GM23338 (cell line): ENCODE data around the gene CDK5R2.

ENCODE experiments used
- EZH2 ChIP-seq: fragments of 200-600 bp; sonication (generic); IDR thresholded peaks from one replicate; pipeline ENCODE4 v1.8.0; 2017; ENCODE audit warnings: antibody characterized with exemption, mild to moderate bottlenecking, low read depth; ENCODE audit not compliant: unreplicated experiment
- POLR2AphosphoS5 ChIP-seq: IDR thresholded peaks from 2 replicates; pipeline ENCODE4 v1.6.1; 2016; ENCODE audit warnings: antibody characterized with exemption, low read depth
- TF ChIP-seq, protein P1 (sequence below), 2 experiments: fragments of 200-600 bp in 1 of 2; sonication (generic) in 1 of 2; conservative IDR thresholded peaks; 2 replicates each; pipeline versions ENCODE4 v1.5.1 to v1.6.1; 2016 to 2017; ENCODE audit warnings: antibody characterized with exemption in 2 of 2, low read depth in 2 of 2, mild to moderate bottlenecking in 2 of 2, moderate library complexity in 1 of 2
- TF ChIP-seq, protein P2 (sequence below): IDR thresholded peaks from 2 replicates; pipeline ENCODE4 v1.6.1; 2016; ENCODE audit warnings: antibody characterized with exemption

DNA sequence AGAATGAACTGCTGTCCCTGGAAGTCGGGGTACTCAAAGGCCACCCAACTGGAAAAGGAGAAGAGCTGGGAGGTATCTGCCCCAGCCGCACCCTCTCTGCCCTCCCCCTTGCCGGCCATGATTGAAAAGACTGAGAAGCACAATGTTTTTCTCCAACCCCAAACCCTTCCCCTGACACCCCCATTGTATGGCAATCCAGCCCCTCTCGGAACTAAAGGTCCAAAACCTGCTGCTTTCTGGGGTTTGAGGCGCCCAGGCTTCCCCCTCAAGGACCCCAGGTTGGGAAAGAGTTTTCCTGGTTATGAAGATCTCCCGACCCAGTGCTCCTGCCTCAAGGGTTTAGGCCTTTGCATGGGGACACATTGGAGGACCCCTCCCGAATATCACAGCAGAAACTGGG is 32.7 kb downstream of the CDK5R2 start:
- TF ChIP-seq EZH2: peak; percentile 60
- TF ChIP-seq, protein P1, sequence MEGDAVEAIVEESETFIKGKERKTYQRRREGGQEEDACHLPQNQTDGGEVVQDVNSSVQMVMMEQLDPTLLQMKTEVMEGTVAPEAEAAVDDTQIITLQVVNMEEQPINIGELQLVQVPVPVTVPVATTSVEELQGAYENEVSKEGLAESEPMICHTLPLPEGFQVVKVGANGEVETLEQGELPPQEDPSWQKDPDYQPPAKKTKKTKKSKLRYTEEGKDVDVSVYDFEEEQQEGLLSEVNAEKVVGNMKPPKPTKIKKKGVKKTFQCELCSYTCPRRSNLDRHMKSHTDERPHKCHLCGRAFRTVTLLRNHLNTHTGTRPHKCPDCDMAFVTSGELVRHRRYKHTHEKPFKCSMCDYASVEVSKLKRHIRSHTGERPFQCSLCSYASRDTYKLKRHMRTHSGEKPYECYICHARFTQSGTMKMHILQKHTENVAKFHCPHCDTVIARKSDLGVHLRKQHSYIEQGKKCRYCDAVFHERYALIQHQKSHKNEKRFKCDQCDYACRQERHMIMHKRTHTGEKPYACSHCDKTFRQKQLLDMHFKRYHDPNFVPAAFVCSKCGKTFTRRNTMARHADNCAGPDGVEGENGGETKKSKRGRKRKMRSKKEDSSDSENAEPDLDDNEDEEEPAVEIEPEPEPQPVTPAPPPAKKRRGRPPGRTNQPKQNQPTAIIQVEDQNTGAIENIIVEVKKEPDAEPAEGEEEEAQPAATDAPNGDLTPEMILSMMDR (conservative IDR thresholded peaks at IDR 0.05; ENCODE audit: low read depth in 2 of 2): no peak
- no peak for TF ChIP-seq POLR2AphosphoS5
- TF ChIP-seq, protein P2, sequence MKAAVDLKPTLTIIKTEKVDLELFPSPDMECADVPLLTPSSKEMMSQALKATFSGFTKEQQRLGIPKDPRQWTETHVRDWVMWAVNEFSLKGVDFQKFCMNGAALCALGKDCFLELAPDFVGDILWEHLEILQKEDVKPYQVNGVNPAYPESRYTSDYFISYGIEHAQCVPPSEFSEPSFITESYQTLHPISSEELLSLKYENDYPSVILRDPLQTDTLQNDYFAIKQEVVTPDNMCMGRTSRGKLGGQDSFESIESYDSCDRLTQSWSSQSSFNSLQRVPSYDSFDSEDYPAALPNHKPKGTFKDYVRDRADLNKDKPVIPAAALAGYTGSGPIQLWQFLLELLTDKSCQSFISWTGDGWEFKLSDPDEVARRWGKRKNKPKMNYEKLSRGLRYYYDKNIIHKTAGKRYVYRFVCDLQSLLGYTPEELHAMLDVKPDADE: no peak
